HG03565 (cell line): Measurements from ENCODE around the gene GPR85.
"Not testable (repeated sequence)": the region's sequence is repeated elsewhere in the genome, so short reads cannot be mapped to it uniquely, and the experiment has no call there.

Experiments
- ATAC-seq: cut with Tn5 transposase; IDR thresholded peaks from one replicate; pipeline ENCODE4 v1.9.1; 2021; ENCODE audit warnings: mild to moderate bottlenecking, moderate library complexity; ENCODE audit not compliant: unreplicated experiment

The GPR85 gene, protein sequence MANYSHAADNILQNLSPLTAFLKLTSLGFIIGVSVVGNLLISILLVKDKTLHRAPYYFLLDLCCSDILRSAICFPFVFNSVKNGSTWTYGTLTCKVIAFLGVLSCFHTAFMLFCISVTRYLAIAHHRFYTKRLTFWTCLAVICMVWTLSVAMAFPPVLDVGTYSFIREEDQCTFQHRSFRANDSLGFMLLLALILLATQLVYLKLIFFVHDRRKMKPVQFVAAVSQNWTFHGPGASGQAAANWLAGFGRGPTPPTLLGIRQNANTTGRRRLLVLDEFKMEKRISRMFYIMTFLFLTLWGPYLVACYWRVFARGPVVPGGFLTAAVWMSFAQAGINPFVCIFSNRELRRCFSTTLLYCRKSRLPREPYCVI

DNA sequence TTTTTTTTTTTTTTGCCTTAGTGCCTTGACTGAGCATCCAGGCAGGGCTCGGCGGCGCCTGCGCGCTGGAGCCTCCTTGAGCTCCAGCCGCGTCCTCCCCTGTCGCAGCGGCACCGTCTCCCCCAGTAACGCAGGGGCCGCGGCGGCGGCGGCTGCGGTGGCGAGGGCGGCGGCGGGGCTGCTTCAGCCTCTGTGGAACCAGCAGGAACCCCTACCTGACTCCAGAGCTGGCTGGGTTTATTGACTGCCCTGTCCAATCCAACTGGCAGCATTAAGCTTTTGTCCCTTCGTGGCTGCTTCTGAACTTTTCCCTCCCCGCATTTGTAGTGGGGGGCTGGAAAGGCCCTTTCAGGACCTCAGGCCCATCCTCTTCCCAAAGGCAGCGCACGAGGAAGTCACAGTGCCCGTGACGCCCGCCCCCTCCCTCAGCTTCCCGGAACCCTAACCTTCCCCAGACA is at the start of gene GPR85:
Gene GPR85 (minus strand): TSS at position 397 of the 458 bp plus-strand sequence. CDS start 2,106 bp downstream, outside the sequence.
- ATAC-seq, result peak; percentile 74

DNA sequence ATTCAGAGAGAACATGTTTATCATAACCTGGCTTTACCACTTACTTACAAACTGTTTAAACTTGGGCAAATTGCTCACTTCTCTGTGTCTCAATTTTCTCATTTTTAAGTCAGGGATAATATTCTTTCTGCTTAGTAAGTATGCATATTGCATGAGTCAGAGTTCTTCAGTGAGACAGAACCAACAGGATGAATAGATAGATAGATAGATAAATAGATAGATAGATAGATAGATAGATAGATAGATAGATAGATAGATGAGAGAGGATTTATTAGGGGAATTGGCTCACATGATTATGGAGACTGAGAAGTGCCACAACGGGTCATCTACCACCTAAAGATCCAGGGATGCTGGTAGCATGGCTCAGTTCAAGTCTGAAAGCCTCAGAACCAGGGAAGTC is 47.4 kb upstream of the GPR85 start:
- no peak for ATAC-seq

DNA sequence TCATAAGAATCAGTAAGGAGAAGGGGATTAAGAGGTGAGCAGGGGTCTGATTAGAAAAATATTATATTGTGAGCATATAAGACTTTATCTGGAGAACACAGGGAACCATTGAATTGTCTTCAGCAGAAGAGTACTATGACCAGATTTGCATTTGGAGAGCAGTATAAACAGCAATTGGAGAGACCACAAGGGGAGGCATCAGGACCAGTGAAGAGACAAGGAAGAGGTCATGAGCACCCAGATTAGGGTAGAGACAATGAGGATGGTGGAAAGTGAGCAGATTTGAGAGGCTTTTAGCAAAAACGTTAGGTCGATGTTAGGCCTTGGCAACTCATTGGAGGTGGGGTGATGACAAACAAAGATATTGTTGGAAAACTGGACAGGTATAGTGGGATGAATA is 44.7 kb upstream of the GPR85 start:
- ATAC-seq, result no peak

DNA sequence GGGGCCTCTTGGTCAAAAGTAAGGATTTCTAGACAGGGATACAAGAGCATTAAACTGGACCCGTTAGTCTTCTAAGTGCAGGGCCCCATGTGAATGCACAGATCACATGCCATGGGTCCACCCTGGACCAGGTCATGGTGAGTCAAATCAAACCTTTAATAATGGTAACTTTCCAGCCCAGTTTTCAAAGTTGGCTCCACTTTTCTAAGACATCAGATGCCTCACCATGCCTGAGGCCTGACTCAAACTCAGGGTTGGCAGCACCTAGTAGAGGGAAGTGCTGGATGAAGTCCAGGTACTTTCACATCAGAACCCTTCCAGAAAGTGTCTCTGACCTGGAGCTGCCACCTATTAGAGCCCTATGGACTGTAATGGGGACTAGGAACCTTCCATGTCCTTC is 41.4 kb upstream of the GPR85 start:
- no peak for ATAC-seq

DNA sequence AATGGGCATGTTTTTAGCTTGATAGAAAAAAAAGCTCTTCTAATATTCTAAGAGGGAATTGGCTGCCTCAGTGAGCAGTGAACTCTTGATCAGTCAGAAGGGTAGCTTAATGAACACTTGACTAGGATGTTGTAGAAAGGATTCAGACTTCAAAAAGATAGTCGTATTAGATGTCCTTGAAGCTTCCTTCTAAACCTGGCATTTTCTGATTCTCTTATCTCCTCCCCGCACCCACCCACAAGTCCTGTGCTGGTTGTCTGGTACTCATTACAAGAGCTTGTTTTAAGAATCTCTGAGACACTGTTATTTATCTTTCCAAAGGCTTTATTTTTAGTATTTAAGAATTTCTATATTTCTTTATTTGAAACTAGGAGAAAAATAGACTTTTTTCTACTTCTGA is 39.1 kb upstream of the GPR85 start:
- no peak for ATAC-seq

DNA sequence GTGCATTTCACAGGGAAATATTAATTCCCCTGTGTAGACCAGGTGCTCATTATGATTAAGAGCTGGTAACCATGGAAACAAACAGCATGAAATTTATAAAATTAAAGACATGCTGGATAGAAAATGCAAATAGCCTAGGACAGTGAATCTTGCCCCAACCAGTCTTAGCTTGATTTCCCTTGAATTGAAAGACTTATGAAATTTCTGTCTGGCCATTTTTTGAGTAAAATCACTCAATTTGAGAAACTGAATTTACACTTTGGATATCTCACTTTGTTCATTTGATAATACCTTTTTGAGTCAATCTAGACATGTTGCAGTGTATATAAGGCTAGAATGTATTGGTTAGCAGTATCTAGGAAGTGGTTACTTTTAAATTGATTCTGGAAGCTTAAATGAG is 36.1 kb upstream of the GPR85 start:
- no peak for ATAC-seq

DNA sequence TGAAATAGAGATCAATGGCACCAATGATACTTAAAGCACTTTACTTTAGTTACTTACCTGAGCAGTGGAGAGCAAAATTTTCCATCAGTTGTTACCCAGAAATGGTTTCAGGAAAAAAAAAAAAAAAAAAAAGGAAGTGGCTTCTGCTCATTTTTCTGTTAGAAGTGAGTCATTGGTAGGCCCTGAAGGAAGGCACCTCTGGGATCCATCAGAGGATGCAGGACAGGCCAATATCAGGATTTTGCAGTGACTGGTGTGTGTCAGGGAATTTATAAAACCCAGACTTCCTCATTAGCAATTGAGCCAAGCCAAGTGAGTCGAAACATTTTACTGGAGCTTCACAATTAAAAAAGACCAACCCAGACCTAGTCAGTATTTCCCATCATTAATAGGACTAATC is 34.0 kb upstream of the GPR85 start:
- ATAC-seq, result no peak

DNA sequence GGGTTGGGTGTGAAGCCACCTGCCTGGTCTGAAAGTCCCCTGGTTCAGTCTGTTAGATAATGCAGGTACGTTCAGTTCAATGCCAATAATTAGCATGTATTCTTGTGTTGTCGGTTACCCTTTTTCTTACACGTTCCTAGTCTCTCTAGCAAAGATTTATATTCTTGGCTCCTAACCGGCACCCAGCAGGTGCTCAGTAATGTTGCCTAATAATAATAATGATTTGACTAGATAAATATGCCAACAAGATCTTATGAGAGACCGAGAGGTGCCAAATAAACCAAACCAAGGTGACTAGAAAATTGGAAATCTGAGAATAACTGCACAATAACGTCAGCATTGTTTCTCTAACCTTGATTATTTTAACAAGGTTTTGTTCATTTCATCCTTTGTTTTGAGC is 32.8 kb upstream of the GPR85 start:
- no peak for ATAC-seq

DNA sequence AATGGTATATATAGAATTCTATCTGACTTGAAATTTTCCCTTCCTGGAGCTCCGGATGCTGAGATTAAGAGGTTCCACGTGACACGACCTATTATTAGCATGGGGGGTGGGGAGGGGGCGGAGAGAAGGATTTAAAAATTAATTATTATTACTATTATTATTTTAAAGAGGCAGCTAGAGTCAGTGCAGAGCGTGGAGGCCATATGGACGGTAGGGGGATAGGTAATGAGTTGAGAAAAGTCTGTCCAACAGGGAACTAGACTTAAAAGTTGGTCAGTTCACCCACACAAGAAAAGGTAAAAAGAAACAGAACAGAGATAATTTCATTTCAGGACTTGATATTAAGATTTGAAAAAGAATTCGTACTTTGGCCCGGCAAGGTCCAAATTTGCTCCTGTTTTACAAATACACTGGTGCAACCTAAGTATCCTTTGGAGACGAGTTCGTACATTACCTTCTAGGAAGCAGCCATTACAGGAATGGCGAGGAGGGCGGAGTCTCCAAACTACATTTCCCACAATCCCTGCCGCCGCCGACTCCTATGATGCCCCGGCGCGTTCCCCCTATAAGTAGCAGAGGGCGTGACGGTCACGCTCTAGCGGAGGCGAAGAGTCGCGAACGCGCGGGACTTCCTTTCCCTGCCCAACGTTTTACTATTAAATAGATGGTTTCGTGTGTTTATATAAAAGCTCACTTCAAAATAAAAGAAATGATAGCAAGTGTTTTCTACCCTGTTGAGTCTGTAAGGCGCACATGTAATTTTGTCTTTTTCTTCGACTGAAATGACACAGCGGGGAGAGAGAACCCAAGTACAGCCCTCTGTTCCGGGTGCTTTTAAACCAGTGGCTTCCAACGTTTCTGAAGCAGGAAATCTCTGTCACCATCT is 31.7 kb upstream of the GPR85 start, which contains the start of gene SMIM30:
Gene SMIM30 (minus strand): TSS at position 481 of the 886 bp plus-strand sequence. CDS start 976 bp downstream, outside the sequence.
- peak; percentile 96 for ATAC-seq

DNA sequence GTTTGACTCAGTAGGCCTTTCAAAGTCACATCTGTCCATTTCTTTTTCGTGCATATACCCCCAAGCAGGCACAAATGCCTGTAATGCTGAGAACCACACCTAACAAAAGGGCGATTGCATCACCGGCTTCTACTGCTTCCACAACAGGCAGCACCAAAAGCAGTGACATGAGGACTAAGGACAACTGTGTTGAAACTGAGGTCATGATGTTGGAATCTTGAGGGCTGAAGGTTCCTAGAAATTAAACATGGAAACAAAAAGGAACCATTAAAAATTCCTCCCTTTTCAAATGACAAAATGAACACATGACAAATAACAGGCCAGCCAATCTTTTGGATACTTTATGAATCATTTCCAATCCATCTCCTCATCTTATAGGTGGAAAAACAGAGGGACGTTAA is 30.7 kb upstream of the GPR85 start:
- not testable (repeated sequence) for ATAC-seq

DNA sequence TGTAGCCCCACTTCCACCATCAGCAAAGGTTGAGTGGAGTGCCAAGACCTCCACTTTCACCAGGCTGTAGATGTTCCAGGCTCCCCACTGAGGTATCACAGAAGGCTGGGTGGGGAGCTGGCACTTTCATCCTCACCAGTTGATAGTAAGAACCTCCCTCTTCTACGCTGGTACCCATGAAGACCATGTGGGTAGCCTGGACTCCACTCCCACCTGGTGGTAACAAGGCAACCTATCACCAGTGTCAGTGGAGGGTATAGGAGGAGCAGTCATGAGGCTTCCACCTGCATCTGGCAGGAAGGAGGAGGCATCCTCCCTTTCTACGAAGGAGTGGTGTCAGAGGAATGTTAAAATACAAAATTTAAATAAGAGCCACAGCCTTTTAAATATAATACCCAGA is 27.3 kb upstream of the GPR85 start:
- ATAC-seq, result no peak

DNA sequence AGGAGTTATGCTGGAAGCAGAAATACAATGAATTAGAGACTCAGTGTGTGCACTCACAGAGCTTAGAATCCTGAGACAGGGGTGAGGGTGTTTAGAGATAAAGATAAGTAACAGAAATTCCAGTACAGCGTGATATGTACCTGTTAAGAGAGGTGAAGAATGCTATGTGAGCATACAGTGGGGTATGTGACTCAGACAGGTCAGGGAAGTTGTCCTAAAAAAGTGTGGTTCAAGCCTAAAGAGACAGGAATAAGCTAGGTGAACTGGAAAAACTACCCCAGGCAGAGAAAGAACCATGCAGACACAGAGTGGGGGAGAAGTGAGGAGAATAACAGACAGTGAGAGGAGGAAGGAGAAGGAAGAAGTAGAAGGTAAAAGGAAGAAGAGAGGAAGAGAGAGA is 23.1 kb upstream of the GPR85 start:
- ATAC-seq, result no peak

DNA sequence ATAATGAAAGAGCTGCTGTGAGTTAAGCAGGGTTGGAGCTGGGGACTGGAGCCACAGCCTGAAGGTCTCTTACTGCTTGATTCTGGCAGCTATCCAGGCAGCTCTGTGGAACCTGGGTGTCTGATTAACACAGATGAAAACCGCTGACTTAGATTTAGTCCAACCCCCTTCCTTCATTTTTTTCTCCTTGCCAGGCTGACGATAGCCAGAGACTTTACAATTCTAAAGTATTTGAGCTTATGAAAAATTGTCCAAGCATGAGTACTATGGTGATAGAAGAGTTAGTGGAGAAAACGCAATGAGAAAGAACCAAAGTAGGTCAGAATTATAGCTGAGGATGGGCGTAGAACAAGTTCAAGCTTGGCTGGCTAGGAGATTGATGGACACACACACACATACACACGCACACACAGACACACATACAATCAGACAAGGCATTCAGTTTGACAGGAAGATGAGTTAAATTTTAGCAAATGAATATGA is 13.5 kb upstream of the GPR85 start:
- no peak for ATAC-seq

DNA sequence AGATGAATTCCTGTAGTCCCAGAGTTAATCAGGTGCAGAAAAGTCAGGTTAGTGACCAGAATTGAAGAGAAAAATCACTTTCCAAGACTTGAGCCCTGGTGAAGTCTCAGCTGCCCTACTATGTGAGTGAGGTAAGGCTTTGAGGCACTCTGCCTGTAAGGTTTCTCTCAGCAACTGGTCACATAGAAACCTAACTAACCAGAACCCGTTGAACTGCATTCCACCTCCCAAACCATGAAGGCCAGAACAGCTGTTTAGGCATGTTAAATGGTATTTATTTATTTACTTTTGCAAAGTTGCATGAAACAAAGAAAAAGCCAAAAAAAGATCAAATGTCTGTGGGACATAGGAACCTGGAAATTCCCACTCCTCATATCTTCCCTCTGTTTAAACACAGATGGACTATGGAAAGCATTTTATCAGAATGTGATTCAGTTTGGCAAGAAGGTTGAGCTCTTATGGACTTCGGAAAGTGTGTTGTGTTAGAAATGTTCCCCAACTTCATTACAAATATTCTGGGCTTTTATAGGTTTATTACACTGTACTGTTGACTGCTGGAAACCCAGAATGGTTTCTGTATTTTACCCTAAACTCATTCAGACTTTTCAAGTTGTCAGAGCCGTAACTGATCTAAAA is 12.8 kb upstream of the GPR85 start:
- ATAC-seq, result no peak

DNA sequence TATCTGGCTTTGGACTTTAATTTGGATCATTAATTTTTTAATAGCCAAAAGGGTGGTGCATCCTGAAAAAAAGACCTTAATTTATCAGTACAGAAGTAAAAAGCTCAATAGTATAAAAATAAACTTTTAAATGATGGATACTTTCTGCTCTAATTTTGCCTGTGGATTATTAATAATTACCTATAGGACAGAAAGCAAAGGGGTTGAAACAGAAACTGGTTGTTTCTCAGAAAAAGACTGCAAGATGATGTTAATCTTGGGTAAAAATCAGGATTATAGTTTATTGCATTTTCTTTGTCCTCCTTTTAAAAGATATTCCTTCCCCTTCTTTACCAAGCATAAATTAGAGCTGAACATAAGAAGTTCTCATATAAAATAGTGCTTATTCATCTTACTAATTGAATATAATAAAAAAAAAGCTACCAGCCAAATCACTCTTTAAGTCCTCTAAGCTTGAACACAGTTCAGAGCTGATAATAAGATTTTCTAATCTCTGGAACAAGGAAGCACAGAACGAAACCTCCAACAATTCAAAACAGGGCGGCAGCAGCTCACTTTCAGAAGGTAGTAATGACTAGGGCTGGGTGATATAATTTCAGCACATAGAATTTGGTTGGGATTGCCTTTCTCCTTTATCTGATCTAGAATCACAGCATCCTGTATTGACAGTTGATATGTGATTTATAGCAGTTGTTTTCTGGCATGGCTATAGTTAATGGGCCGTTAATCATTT is 8.1 kb upstream of the GPR85 start:
- no peak for ATAC-seq

DNA sequence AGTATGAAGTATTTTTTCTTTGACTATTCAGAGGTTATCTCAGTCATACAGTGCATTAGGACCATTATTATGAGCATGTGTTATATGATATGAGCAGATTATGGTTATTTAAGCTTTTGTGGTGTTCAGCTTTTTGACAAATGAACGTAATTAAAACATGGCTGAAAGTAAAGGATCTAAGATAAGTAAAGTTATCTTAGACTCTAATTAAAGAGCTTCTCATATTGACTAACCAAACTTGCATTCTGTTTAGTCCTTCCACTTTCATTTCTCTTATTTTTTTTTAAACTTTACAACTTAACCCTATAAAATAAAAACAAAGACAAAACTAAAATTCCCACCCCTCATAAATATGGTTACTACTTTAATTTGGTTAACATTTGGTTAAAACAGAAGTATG is 6.9 kb upstream of the GPR85 start:
- ATAC-seq, result no peak

DNA sequence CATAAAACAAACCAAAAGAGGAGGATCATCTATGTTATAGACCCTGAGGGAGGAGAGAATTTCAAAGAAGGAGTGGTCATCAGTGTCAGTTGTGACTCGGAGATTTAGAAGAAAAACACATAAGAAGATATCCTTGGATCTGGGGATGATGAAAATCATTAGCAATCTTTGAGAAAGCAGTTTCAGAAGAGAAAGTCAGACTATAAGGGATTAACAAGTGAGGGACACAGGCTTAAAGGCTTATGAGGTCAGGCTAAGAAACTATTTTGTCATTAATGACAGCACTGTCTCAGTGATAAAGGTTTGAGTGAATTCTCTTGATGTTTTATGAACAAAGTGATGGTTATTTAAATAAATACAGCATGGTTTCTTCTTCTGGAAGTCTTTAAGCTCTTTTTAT is 6.1 kb upstream of the GPR85 start:
- no peak for ATAC-seq

DNA sequence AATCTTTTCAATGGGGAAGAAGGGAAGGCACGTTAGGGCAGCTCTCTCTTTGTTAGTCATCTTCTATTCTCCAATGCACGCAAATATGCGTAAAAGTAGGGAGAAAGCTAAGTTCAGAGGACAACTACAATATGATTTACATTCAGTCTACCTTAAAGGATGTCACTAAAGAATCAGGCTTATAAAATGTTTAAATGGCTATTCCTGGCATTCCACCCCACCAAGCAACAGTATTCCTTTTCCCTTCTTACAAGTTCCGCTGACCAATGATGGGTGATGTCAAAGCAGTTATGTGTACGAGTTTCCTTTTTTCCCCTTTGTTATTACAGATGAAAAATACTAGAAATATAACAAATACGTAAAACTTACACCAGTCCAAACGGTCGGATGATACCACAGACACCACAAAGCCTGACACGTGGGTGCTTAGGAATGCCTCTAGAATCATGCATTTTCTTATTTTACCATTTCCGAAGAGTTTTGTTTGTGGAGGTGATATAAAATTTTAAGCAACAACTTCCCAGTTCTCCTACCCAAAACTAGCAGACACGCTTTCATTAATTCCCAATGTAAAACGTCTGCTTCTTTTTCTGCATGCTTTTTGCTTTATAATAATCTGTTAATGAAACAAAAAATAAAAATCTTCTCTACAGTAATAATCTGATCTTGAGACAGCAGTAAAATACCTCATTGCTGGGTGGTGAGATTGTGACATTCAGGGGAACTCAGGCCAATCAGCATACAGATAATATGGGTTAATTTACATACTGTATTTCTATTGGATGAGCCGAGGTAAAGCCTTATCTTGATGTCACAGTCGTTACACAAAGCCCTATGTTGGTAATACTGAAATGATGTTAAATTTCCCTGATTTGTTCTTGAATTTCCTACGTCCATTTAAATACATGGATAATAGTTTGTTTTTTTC is 708 bp upstream of the GPR85 start:
- ATAC-seq, result no peak

DNA sequence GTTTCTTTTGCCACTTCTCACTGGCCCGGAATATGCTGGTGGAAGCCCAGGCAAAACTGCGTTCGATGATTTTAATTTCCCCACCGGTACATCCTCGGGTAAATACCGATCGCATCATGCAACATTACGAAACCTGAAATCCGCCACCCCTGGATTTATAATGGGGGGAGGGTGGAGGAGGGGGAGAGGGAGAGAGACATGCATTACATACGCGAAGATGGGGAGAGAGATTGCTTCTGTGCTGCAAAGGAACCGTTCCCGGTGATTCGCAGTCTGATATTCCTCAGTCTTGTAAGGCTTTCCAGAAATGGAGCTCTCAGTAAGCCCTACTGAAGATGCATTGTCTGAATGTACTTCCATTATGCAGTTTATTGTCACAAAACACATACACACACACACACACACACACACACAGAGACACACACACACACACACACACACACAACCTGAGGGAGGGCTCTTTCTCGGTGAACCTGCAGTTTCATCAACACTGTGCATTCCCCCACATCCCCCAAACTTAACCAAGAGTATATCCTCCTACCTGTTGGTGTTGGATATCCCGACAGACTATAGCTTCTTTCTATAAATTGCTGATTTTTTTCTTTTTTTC is 741 bp downstream of the GPR85 start:
- ATAC-seq, result peak; percentile 12
